Sciatic nerve (tissue), 2 donors: ENCODE data around the gene ZDHHC14. TPM values are rescaled to one million over a fixed set of nuclear protein-coding genes. Genes with fewer than 3 reads are reported as not detected.
"Not testable (repeated sequence)": the region's sequence is repeated elsewhere in the genome, so short reads cannot be mapped to it uniquely, and the experiment has no call there.

Experiments used
- ATAC-seq: fragments of 200-7000 bp; cut with Tn5 transposase; one replicate; pipeline ENCODE4 v1.9.1; 2020; ENCODE audit warnings: mild to moderate bottlenecking, moderate library complexity
- DNase-seq: peaks from one replicate; pipeline ENCODE4 v3.0.0-alpha.2; 2020; ENCODE audit warnings: low spot score
- intact Hi-C: fragments of 100-400 bp; cut with DNase I; formaldehyde crosslinking; loops from one replicate; pipeline ENCODE4 v1.14.2; 2022
- total RNA-seq: library from RNA; stranded (reverse); fragmentation: NEBNext Ultra II Directional; extraction: Animal tissue kit (Norgen Biotek cat#: 25700); gene quantifications from one replicate; pipeline ENCODE4 v1.2.1, GENCODE V29; 2021
- donor health status: DM: no; HTN: no; CAD: no.
- donor health status: DM: no; HTN: no; CAD: no.

Gene ZDHHC14
- total RNA-seq, 1 donor from 2014 or later: 19.1 TPM

DNA sequence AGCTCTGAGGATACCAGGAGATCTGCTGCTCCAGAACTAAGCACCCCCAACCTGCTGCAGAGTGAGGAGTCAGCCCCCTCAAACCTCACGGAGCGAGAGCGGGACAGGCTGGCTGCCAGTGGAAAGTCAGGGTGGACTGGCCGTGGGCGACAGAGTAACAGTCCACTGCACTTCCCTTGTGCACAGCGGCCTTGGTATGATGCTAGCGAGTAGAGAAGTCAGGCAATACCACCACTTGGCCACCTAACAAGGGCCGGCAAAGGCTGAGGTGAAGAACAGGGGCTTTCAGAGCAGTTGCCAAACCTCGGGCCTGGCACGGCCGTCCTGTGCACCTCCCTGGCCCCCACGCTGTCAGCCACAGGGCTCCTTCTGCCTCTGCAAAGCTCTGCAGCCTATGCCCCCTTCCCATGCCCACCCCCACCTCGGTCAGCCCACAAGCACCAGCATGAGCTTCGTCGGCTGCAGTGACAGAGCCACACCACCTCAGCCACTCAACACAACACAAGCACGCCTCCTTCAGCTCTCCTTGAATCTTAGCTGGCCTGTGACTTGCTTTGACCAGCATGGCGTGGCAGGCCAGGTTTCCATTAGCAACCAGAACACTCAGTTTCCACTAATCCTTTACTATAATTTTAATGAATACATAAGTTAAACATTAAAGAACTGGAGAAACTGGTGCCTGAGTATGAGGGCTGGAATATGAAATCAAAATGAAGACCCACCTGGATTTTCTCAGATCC, 314.5 kb downstream of the ZDHHC14 start:
- DNase-seq (no peak), ATAC-seq (no peak)
- intact Hi-C loops: no loop called here

DNA sequence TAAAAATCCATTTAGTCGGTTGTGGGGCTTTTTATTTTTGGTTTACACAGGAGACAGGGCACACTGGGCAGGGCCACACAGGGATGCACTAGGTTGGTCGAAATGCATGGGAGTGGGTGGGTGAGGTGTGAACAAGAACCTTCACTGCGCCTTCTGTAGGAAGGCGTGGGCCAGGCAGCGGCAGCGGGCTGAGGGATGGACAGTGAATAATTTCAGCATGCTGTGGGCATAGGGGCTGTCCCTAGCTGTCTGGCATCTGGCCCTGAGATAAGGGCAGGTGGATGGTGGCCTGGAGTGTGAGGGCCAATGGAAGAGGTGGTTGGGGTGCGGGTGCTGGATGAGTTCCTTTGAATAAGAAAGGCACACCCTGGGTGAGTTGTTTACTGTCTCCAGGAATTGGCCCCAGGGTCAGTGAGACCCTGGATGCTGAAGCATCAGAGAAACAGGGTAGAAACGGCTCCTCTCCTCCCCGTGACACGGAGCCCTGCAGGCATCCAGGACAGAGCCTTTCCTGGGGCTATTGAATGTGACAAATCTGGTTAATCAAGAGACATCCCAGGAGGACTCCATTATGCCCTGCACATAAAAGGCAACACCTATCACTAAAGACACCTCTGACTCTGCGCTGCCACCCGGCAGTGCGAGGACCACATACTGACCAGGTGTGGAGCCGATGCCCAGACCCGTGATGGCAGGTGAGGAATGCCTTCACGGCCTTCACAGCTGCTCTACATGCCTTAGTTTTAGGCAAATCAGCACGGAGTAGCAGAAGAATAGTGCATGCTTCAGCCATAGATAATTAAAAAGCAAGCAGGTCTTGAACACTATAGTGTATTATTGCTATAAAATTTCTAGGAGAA, 319.0 kb downstream of the ZDHHC14 start:
- ATAC-seq (peak; percentile 20), DNase-seq (no peak)
- intact Hi-C loops: no loop called here

DNA sequence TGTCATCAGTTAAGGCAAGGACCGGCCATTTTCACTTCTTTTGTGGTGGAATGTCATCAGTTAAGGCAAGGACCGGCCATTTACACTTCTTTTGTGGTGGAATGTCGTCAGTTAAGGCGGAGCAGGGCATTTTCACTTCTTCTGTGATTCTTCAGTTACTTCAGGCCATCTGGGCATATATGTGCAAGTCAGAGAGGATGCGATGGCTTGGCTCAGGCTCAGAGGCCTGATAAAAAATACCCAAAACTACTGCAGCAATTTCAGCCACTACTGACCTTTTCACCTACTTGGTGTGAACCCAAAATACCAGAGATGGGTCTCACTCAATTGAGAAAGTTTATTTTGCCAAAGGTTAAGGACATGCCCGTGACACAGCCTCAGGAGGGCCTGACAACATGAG, 325.4 kb downstream of the ZDHHC14 start:
- not testable (repeated sequence) for ATAC-seq, DNase-seq

DNA sequence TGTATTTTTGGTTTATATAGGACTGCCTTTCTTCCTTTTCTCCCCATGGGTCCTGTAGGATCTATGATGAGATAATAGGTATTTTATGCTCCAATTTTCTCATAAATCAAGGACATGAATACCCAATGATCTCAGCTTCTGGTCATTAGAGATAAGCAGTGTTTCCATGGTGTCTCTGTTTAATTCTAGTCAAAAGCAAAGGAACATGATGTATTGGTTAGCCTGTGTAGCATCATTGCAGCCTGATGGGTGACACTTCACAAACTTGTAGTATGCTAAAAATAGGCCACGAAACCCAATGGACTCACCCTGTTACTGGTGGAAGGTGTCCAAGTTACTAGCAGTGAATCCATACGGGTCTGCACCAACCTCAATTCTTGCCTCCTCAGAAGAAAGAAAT, 325.9 kb downstream of the ZDHHC14 start:
- intact Hi-C loops: no loop called here
- no peak for DNase-seq
- no peak for ATAC-seq

More for the DNA sequence above, 325.4 kb downstream of the ZDHHC14 start:
- intact Hi-C loops: not testable (repeated sequence)

DNA sequence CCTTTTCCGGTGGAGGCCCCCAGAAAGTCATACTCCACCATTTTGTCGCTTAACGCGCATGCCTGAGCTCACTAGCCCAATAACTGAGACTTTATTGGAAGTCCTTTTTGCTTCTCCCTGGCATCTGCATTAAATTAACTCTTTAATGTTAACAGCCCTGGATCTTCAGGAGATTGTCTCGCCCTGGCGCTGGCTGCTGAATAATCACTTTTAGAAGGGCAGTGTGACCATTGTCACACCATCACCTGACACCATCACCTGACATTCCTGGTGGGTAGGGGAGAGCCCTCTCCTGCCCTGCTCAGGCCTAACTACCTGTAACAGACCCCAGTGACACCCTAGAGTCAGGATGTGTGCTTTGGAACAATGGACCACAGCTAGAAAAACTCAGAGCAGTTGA, 326.6 kb downstream of the ZDHHC14 start:
- intact Hi-C loops: no loop called here
- ATAC-seq (no peak), DNase-seq (no peak)

DNA sequence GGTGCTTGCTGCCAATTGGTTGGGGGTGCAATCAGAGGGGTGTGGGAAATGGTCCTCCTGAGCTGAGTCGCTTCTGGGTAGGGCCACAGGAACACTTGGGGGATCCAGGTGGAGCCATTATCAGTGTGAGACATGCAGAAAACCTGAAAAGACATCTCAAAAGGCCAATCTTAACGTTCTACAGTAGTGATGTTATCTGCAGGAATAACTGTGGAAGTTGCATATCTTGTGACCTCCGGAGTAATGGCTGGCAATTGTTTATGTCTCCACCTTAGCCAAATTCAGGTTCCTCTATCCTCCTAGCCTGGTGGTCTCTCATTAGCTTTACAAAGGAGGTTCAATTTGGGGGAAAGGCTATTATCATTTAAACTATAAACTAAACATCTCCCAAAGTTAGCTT, 327.2 kb downstream of the ZDHHC14 start:
- no peak for ATAC-seq
- DNase-seq: no peak
- intact Hi-C loops: no loop called here

DNA sequence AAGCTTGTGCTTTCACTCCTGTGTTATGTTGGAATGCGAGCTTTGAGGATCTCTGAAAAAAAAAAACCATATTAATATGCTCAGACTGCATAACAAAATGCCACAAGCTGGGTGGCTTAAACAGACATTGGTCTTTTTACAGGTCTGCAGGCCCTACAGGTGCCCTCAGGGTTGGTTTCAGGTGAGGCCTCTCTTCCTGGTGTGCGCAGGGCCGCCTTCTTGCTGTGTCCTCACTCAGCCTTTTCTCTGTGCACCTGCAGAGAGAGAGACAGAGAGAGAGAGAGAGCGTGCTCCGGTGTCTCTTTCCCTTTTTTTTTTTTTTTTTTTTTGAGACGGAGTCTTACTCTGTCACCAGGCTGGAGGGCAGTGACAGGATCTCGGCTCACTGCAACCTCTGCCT, 327.9 kb downstream of the ZDHHC14 start:
- ATAC-seq (no peak), DNase-seq (no peak)
- intact Hi-C loops: no loop called here

DNA sequence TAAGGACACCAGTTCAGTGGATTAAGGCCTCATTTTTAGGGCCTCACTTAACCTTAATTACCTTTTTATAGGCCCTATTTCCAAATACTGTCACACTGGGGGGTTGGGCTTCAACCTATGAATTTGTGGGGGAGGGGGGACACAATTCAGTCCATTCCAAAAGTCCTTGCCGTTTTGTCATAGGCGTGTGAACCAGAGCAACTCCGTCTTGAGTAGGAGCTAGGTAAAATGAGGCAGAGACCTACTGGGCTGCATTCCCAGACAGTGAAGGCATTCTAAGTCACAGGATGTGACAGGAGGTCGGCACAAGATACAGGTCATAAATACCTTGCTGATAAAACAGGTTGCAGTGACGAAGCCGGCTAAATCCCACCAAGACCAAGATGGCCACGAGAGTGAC, 328.6 kb downstream of the ZDHHC14 start:
- ATAC-seq (no peak), DNase-seq (no peak)
- intact Hi-C loops: no loop called here

DNA sequence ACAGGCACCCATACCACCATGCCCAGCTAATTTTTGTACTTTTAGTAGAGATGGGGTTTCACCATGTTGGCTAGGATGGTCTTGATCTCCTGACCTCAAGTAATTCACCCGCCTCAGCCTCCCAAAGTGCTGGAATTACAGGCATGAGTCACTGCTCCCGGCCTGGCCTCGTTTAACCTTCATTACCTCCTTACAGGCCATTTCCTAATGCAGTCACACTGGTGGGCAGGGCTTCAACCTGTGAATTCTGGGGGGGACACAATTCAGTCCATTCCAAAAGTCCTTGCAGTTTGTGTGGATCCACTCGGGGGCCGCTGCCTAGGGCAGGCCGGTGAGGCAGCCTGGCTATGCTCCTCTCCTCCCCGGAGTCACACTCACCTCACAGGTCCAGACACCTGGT, 329.6 kb downstream of the ZDHHC14 start:
- intact Hi-C loops: no loop called here
- ATAC-seq: no peak

GRCh38 chr6:157711060-157711459, 330.1 kb downstream of the ZDHHC14 start:
- ATAC-seq (no peak), DNase-seq (no peak)
- intact Hi-C loops: no loop called here

More for the DNA sequence above, 329.6 kb downstream of the ZDHHC14 start:
- no peak for DNase-seq

- DNase-seq: no peak
- intact Hi-C loops: no loop called here
- ATAC-seq: no peak
These were observed 331.8 kb downstream of the ZDHHC14 start for GRCh38 chr6:157712585-157713295.

DNA sequence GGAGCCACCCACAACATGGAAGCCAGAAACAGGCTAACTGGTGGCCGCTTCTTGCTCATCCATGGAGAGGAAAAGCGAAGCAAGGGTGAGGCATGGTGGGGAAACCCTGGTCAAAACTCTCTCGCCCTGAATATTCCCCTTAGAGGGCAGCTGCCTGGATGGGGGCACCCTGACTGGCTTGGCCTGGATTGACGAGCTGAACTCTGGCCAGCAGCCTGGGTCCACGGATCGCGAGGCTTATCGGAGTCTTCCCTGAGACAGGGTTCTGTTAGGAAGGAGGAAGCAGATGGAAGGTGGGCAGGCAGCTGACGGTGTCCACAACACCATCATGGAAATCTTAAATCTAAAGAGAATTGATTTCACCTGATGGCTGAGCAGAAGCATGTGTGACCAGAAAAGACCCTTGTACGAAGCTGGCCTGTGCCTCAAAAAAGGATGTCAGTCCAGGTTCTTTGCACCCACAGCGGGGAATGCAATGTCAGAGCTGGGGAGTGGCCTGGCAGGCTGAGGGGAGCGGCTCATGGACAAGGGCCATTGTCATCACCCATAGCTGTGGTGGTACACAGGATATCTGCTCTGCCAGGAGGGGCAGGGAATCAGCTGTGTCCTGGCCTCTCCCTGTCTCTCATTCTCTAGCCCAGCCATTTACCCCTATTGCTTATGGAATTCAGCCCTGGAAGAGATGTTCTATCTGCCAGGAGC, 332.6 kb downstream of the ZDHHC14 start:
- intact Hi-C loops: no loop called here
- ATAC-seq: no peak
- DNase-seq: no peak

GRCh38 chr6:157714153-157714490, 333.1 kb downstream of the ZDHHC14 start:
- no peak for DNase-seq
- ATAC-seq: peak; percentile 44
- intact Hi-C loops: no loop called here

DNA sequence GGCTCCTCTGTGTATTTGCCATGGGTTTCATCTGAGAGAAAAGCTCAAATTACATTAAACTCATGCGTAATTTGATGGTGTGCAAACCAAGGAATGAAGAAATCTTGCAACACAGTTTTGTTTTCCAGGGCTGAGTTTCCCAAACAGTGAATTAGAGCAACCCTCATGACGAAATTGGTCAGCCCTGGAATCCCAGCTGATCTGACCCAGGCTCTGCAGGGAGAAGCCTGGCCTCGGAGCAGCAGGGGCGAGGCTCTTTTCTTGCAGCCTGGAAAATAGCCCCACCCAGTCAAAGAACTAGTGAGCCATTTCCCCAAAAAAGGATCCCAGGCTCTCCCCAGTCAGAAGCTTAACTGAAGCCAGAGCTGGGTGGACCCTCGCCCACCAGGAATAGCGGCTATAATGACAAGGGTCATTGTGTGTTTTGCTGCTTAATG, 334.8 kb downstream of the ZDHHC14 start:
- peak; percentile 94 for ATAC-seq
- intact Hi-C loops: no loop called here
- DNase-seq: peak; percentile 79

DNA sequence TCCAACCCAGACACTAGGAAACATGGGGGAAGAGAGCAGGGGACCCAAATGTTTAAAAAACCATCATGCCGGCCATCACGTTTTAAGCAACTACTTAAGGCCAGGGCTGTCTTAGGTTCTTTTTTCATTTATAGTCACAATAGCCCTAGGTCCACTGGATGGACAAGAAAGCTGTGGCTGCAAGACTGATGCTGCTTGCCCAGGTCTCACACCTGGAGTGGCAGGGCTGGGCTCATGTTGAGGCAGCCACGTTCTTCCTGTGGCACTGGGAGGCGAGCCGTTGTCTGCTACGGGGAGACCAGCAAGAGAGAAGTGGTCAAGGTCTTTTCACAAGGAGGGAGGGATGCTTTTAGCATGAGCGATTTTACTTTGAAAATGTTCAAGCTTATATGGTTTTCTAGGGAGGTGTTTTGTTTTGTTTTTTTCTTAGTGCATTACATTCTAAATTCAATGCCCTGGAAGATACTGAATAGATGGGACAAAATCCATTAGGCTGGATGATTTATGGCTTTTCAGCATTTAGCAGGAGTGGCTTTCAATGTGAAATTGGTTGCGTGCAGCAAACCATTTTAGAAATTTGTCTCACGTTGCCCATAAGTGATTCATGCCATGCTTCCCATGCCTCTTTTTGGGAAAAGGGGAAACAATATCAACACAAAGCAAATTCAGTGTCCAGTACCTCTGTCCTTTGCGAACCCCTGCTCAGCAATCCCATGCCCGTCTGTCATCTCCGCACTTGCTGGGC, 335.4 kb downstream of the ZDHHC14 start:
- intact Hi-C loops: no loop called here
- ATAC-seq (no peak), DNase-seq (no peak)

GRCh38 chr6:157717340-157717748, 336.4 kb downstream of the ZDHHC14 start:
- DNase-seq: no peak
- intact Hi-C loops: no loop called here
- ATAC-seq: no peak

- no peak for DNase-seq
- intact Hi-C loops: no loop called here
- ATAC-seq: no peak
These were observed 337.7 kb downstream of the ZDHHC14 start for GRCh38 chr6:157718503-157719187.

DNA sequence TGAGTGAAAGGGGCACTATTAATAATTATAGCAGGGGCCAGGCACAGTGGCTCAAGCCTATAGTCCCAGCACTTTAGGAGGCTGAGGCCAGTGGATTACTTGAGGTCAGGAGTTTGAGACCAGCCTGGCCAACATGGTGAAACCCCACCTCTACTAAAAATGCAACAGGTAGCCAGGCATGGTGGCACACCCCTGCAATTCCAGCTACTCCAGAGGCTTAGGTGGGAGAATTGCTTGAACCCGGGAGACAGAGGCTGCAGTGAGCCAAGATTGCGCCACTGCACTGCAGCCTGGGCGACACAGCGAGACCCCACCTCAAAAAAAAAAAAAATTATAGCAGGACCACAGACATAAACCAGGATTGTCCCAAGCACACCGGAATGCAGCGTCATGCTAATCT, 340.0 kb downstream of the ZDHHC14 start:
- DNase-seq, ATAC-seq, intact Hi-C loops: not testable (repeated sequence)
